Epithelial cell of esophagus (primary cell): ENCODE results near the gene PKNOX2.

Source experiments
- DNase-seq: peaks from one replicate; pipeline ENCODE4 v3.0.0; 2010; ENCODE audit warnings: low read depth
- H3K4me3 ChIP-seq: 2 replicates; pipeline ENCODE4 v1.5.1; 2011; ENCODE audit warnings: mild to moderate bottlenecking, low read length, control low read depth
- TF ChIP-seq, protein P1 (sequence below): IDR thresholded peaks from 2 replicates; pipeline ENCODE4 v1.5.1; 2011; ENCODE audit warnings: low read depth, mild to moderate bottlenecking, low read length, control low read depth, inconsistent platforms; ENCODE audit not compliant: insufficient read depth; ENCODE audit errors: missing control alignments

The PKNOX2 gene

GRCh38 chr11:125228993-125229392 lies 64.4 kb downstream of the PKNOX2 start:
- DNase-seq = no peak
- TF ChIP-seq, protein P1, sequence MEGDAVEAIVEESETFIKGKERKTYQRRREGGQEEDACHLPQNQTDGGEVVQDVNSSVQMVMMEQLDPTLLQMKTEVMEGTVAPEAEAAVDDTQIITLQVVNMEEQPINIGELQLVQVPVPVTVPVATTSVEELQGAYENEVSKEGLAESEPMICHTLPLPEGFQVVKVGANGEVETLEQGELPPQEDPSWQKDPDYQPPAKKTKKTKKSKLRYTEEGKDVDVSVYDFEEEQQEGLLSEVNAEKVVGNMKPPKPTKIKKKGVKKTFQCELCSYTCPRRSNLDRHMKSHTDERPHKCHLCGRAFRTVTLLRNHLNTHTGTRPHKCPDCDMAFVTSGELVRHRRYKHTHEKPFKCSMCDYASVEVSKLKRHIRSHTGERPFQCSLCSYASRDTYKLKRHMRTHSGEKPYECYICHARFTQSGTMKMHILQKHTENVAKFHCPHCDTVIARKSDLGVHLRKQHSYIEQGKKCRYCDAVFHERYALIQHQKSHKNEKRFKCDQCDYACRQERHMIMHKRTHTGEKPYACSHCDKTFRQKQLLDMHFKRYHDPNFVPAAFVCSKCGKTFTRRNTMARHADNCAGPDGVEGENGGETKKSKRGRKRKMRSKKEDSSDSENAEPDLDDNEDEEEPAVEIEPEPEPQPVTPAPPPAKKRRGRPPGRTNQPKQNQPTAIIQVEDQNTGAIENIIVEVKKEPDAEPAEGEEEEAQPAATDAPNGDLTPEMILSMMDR = no peak
- no peak overlapping the region for H3K4me3 ChIP-seq

- no peak for DNase-seq
- no peak overlapping the region for H3K4me3 ChIP-seq
- TF ChIP-seq, protein P1 = no peak
Measured at GRCh38 chr11:125229916-125230315, 65.4 kb downstream of the PKNOX2 start.

- no peak for DNase-seq
- H3K4me3 ChIP-seq = no peak overlapping the region
- TF ChIP-seq, protein P1 = no peak
Measured at GRCh38 chr11:125233116-125233515, 68.6 kb downstream of the PKNOX2 start.

DNA sequence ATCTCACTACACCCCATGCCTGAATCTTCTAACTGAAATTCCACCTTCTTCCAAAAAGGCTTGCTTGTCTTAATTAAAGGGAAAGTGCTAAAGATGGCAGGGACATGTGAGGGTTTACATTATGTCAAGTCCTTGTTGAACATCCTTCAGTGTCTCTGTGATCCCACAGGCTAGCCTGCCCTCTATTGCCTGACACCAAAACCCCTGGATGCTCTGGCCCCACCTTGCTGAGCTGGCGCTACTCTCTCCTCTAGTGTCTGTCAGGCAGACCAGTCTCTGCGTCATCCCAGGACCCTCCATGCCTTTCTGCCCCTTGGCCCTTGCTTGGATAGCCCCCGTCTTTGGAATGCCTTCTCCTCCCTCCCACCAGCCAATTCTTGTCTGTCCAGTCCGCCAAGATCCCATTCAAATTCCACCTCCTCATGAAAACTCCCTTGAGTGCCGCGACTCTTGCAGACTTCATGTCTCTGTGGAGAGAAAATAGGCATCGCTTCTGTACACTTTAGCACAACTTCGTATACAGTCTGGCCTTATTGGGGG lies 69.3 kb downstream of the PKNOX2 start:
- TF ChIP-seq, protein P1 = no peak
- no peak overlapping the region for H3K4me3 ChIP-seq
- DNase-seq = no peak

GRCh38 chr11:125235071-125235471 lies 70.5 kb downstream of the PKNOX2 start:
- DNase-seq = no peak
- TF ChIP-seq, protein P1 = no peak

GRCh38 chr11:125236072-125236825 lies 71.7 kb downstream of the PKNOX2 start:
- H3K4me3 ChIP-seq = no peak overlapping the region
- no peak for DNase-seq
- TF ChIP-seq, protein P1 = no peak

More at GRCh38 chr11:125235071-125235471, 70.5 kb downstream of the PKNOX2 start:
- H3K4me3 ChIP-seq = no peak overlapping the region
